KG1 (cell line): ENCODE data around the gene AFAP1.

Experiments
- DNase-seq: peaks from one replicate; lab custom pipeline; 2025; lab: John Stamatoyannopoulos, UW

The AFAP1 gene

GRCh38 chr4:7802093-7802726, 137.5 kb downstream of the AFAP1 start:
- peak; percentile 38 for DNase-seq

- no peak for DNase-seq
Measured at GRCh38 chr4:7801641-7802040, 138.0 kb downstream of the AFAP1 start.

GRCh38 chr4:7801001-7801400, 138.7 kb downstream of the AFAP1 start:
- DNase-seq = no peak

GRCh38 chr4:7800410-7800809, 139.3 kb downstream of the AFAP1 start:
- no peak for DNase-seq

- DNase-seq = no peak
Measured at GRCh38 chr4:7799736-7800135, 139.9 kb downstream of the AFAP1 start.

- no peak for DNase-seq
Measured at GRCh38 chr4:7799306-7799705, 140.4 kb downstream of the AFAP1 start.

- DNase-seq = no peak
Measured at GRCh38 chr4:7798178-7798995, 141.3 kb downstream of the AFAP1 start.

- DNase-seq = no peak
Measured at GRCh38 chr4:7797330-7797729, 142.3 kb downstream of the AFAP1 start.

- DNase-seq = no peak
Measured at GRCh38 chr4:7795983-7796382, 143.7 kb downstream of the AFAP1 start.

GRCh38 chr4:7793186-7793585, 146.5 kb downstream of the AFAP1 start:
- no peak for DNase-seq

GRCh38 chr4:7792616-7793015, 147.0 kb downstream of the AFAP1 start:
- no peak for DNase-seq

GRCh38 chr4:7790999-7791398, 148.7 kb downstream of the AFAP1 start:
- DNase-seq = no peak

GRCh38 chr4:7790023-7790422, 149.6 kb downstream of the AFAP1 start:
- DNase-seq = no peak

- no peak for DNase-seq
Measured at GRCh38 chr4:7788694-7789425, 150.8 kb downstream of the AFAP1 start.

- DNase-seq = no peak
Measured at GRCh38 chr4:7788193-7788592, 151.5 kb downstream of the AFAP1 start.

GRCh38 chr4:7787681-7788141, 151.9 kb downstream of the AFAP1 start:
- no peak for DNase-seq

- DNase-seq = no peak
Measured at GRCh38 chr4:7787067-7787466, 152.6 kb downstream of the AFAP1 start.

GRCh38 chr4:7786517-7786916, 153.1 kb downstream of the AFAP1 start:
- DNase-seq = no peak

- no peak for DNase-seq
Measured at GRCh38 chr4:7786040-7786439, 153.6 kb downstream of the AFAP1 start.

GRCh38 chr4:7785017-7785416, 154.6 kb downstream of the AFAP1 start:
- DNase-seq = no peak

GRCh38 chr4:7784131-7784870, 155.4 kb downstream of the AFAP1 start:
- no peak for DNase-seq

- no peak for DNase-seq
Measured at GRCh38 chr4:7783541-7783940, 156.1 kb downstream of the AFAP1 start.
